CD4-positive, alpha-beta T cell treated with Interferon gamma for 1 hour (primary cell): ENCODE results near the gene CAMTA1.

ENCODE experiments used
- DNase-seq: peaks from one replicate; pipeline ENCODE4 v3.0.0-alpha.2; 2020

CAMTA1 gene

DNA sequence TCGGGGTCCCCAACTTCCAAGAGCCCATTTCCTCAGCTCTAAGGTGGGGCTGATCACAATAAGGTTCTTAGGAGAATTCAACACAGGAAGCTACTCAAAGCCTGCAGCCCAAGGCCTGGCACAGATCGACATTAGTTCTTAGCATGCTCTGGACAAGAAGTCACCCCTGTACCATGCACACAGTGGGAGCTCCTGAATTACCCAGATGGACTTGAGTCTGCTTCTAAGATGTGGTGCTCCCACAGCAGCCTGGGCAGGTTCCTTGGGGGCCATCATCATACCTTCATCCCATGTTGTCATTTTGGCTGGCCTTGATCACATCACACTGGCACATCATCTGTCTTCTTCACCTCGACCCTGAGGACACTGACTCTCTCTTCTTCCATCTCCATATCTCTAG is 832.6 kb downstream of the CAMTA1 start:
- DNase-seq: no peak

DNA sequence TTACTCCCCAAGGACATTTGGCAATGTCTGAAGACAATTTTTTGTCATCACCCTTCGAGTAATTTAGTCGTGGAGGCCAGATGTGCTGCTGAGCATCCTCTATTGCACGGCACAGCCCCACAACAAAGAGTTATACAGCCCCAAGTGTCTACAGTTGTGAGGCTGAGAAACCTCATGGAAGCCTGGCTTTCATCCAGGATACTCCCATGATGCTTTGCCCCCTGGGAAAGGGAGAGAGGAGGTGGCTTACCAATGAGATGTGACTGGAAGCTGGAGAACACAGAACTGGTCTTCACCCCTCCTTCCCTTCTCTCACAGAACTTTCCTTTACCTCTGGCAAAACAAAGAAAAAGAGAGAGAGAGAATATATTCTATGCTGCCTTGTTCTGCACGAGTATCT is 834.9 kb downstream of the CAMTA1 start:
- DNase-seq: no peak

DNA sequence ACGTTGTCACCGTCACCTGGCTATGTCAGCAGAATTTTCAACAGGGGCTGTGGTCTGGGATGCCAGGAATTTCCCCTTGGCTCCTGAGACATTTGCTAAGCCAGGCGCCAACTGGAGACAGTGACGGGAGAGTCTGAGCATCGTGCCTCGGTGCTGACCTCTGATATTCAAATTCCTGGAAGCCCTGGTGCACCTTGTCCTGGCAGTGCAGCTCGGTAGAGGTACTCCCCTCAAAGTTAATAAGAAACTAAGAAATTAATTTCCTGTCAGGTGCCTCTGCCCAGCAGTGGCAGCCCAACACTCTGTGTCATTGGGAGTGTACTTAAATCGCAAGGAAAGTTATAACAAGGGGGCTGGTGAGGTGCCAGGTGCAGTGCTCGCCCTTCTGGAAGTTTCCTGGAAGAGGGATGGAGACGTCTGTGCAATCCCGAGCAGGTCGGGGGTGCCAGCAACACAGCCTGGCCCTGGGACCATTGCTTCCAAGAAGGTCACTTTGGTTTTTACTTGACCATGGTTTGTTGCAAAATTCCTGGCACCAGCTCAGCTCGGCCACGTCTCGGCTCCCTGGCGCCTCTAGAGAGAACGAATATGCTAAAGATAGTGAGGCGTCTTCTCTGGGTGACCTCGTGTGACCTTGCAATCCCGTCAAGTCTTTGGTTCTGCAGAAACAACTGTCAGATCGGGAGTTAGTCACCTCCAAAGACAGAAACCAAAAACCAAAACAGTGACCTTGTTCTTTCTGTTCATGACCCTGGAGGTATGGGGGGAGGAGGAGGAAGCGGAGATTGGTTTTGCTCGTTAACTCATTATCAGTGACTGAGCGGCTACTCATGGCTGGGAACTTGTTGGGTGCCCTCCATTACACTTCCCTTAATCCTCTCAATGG is 836.3 kb downstream of the CAMTA1 start:
- no peak for DNase-seq

DNA sequence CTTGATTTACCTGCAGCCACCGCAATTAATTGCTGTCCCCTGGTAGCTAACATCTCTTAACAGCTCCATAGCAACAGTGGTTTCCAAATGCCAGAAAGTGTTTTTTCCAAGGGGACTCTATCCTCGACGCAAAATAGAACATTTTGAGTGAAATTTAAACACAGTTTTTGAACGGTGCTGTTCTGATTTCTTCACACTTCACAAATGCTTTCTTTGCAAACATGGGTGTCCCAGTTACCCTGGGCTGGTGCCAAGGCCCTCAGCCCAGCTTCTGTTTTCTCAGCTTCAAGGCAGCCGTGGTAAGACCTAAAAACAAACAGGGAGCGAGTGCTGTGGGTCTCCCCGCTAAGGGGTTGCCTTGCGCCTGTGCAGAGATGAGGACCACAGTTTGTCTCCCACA is 838.6 kb downstream of the CAMTA1 start:
- no peak for DNase-seq

DNA sequence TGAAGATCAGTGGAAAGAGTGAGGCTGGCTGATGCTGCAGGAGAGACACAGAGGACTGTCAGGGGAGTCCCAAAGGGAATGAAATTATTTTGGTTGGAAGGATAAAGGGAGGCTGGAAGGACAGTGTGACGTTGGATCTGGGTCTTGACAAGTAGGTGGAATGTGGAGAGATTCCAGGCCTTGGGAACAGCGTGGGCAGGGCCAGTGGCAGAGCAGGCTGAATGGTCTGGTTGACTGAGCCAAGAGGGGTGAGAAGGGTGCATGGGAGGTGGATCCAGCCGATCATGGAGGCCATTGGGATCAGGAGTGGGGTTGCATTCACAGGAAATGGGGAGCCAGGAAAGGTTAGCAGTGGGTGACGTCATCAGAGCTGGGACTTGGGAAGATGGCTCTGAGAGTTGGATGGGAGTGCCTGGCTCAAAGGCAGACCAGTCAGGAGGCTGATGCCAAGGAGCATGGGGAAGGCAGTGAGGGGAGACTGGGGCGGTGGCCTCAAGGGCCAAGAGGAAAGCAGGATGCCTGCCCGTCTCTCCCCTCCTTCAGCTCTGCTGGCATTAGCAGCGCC is 839.6 kb downstream of the CAMTA1 start:
- no peak for DNase-seq

DNA sequence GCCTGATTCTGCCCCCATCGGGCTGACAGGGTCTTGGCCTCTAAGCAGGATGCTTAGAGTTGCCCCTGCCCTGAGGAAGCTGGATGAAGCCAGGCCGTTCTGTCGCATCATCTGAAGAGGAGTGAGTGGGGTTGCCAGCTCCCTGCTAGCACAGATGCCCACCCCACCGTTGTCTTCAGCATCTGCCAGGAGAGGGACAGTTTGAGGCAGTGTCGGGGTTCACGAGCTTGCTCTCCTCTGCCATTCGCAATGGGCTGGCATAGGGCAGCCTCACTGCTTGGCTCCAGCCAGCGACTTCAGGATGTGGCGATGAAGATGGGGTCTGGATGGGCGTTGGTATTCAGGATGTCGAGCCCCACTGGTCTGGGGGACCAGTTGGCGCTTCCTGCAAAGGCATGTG is 840.1 kb downstream of the CAMTA1 start:
- no peak for DNase-seq

DNA sequence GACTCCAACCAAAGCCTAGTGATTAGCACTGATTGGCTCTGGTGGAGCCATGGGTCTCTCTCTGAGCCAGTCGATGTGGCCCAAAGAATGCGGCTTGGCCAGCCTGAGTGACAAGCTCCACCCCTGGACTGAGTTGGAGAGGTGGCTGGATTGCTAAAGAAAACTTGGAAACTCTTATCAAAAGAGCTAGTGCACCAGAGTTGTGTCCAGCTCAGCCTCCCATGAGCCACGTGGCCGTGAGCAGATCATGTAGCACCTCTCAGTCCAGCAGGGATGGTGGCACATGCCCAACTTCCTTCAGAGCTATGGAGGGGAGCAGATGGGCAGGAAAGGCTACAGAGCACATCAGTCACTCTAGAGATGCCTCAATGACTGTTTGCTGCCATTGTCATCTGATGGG is 843.0 kb downstream of the CAMTA1 start:
- DNase-seq: no peak

DNA sequence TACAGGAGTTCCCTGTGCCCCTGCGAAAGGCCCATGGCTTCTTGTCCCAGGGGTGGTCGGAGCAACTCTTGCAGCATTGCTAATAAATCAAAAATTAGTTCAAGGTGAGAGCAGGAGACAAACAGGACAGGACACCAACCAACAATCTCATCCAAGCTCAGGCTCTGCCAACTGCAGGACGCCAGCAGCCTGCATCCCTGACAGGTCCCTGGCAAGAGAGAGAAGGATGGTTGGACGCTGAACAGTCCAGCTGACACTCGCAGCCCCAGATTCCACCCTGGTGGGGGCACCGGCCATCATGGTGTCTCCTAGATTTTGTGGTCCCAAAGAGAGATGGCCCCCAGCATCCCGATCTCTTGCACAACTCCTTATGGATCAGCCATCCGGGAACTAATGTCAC is 843.8 kb downstream of the CAMTA1 start:
- DNase-seq: no peak

DNA sequence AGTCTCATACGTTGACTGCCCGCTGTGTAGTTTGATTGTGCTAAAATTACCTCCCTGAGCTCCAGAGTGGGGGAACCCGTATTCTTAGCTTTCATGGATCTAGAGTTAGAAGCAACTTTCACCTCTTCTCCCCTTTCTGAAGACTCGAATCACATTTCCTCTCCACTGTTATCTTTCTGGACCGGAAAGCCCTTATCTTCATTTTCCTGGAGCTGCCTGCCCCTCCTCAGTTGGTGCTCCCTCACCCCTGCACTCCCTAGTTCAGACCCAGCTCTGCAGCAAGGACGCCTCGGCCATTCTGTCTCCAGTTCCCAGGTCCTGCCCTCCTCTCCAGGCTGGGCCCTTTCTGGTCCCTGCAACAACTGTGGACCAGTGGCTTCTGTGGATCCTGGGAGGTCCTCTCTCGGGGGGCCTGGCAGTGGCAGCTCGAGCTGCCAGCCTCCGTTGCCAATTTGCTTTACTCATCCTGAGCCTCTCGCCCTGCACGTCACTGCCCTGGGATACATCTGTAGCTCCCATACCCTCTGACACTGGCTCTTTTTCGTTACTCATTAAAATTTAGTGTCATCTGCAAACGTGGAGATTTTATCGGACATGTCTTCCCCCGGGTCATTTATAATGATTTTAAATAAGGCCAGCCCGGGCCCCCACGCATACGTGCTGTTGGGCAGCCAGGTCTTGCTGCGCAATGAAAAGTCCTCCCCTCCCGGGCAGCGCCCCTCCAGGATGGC is 844.4 kb downstream of the CAMTA1 start:
- no peak for DNase-seq

DNA sequence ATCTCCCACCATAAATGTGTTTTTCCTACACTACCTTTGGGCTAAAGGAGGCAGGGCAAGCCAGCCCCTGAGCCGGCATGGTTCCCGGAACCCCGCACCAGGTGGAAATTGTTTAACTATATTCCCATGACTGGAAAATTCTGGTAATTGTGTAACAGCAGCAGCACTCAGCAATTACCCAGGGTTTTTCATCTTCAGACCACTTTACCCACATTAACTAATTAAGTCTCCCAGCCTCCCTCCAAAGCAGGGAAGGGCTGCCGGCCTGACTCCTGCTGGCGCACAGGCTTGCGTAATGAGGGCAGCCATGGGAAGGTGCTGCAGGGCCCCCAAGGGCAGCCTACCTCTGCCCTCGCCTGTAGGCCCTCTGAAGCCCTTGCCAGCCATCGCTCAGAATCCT is 845.1 kb downstream of the CAMTA1 start:
- no peak for DNase-seq

DNA sequence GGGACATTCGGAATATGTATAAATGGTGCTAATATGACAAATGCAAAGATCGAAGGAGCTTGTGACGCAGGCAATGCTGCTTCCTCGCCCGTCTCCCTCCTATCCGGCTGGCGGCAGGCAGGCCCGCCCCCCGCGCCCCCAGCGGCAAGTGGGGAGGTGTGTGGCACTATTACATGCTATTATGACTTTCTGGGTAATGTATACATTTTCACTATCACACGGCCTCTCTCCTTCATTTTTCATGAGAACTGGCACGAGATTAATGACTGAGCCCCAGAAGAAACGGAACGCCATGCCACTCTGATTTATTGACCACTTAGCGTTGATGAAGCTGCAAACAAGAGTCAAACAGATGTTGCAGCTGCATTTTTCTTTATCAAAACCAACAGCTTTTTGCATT is 846.9 kb downstream of the CAMTA1 start:
- DNase-seq: no peak

DNA sequence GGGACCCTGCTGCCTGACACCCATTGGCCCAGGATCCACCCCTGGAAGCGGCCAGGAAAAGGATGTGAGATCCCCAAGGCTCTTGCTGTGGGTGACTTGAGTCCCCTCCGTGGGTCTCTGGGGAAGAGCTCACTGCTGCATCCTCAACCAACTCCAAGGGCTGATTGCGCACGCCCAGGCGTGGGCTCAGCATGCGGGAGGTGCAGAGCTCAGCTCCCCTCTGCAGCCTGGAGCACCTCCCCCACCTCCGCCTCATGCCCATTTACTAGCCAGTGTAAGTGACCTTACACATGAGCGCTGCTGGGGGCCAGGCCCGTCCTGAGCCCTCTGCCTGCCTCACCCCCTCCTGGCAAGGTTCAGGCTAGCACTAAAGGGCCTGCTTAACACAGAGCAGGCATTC is 847.4 kb downstream of the CAMTA1 start:
- DNase-seq: no peak

DNA sequence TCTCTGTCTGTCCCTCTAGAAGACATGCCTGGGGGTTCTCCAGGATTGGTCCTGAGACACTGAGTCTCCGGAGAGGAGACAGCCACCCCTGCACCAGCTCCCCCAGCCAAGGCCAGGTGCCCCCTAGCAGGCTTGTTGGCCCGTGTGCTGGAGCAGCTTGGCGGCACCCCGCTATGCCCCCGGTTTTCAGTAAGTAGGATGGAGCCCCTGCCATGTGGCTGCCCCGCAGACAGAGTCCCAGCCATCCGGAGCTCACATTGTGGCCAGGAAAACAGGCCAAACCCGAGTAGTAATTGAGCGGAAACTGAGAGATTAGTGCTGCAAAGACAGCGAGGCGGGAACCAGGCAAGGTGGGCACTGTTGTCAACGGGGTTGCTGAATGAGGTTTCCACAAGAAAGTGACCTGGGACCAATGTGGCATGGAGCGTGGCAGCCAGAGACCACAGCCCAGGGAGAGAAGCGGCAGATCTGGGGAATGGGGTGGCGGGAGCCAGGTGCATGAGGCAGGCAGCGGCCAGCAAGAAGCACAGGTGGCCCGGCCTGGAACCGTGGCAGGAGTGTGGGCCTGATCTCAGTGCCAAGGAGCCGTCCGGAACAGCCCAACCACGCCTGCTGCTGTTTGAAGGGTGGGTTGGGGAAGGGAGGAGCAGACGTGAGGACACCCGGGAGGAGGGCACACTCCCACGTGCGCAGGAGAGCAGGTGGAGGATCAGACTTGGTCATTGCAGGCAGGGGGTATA is 848.4 kb downstream of the CAMTA1 start:
- no peak for DNase-seq

DNA sequence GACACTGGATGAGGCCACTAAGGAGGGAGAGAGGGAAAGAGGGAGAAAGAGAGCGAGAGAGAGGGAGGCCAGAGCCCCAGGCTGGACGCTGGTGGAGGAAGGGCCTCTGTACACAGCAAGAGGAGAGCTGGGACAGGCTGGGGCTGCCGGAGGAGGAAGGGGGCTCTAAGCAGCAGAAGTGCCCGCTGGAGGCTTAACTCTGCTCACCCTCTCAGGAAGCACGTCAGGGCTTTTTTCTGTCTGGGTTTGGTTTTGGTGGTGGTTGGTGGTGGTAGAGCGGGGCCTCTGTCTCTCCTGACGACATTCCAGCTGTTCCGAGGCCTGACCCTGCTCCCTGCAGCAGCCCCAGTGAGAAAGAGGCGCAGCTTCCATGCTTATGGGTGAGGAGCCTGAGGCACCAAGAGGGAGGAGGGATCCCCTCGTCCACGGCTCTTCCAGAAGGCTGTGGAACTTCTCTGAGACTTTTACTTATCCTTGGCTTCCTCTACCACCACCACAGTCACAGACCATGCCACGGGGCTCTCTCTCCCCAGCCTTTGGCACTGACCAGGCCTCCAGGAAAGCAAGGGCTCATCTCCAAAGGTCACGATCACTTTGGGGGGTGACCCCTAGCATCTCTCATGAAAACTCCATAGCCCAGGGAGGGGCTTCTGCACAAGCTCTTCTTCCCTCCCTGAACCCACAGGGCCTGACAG is 849.4 kb downstream of the CAMTA1 start:
- no peak for DNase-seq

DNA sequence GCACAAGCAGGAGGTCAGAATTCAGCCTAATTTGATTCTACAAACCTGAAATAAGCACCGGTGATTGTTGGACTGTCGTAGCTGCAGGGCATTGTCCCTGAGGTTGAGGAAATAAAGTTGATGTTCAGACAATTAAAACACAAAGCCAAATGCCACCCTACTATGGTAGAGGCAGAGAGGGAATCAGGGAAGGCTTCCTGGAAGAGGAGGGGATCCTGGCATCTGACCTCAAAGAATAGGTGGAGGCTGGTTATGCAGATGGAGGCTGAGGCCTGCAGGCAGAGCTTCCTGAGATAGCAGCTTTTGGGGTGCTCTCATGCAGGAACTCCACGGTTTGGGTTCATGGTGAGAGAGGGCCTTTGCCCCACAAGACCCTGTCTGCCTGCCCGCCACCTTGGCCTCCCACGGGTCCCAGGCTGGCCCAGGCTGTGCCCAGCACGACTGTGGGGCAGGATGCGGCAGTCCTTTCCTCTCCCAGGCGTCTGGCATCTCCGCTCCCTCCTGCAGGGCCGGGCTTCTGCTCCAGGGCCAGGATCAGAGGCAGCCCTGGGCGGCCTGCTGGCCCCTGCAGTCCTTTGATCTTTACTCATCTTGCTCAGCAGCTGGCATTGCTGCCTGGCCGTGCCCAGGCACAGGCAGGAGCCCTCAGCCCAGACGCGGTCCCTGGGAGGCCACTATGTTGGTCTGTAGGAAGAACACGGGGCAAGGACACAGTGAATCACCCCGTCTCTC is 851.7 kb downstream of the CAMTA1 start:
- no peak for DNase-seq

DNA sequence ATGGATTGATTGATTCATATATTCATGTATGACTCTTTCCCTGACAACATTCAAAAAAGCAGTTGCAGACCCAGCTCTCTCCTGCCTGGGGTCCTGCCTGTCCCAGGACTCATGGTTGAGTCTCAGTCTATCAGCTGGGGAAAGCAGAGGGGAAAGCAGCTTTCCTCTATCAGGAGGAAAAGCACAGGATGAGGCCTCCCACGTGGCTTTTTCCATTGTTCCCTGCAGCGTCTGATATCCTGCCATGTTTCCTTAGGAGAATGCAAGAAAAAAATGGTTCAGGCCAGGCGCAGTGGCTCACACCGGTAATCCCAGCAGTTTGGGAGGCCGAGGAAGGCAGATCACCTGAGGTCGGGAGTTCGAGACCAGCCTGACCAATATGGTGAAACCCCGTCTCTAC is 852.8 kb downstream of the CAMTA1 start:
- DNase-seq: no peak

DNA sequence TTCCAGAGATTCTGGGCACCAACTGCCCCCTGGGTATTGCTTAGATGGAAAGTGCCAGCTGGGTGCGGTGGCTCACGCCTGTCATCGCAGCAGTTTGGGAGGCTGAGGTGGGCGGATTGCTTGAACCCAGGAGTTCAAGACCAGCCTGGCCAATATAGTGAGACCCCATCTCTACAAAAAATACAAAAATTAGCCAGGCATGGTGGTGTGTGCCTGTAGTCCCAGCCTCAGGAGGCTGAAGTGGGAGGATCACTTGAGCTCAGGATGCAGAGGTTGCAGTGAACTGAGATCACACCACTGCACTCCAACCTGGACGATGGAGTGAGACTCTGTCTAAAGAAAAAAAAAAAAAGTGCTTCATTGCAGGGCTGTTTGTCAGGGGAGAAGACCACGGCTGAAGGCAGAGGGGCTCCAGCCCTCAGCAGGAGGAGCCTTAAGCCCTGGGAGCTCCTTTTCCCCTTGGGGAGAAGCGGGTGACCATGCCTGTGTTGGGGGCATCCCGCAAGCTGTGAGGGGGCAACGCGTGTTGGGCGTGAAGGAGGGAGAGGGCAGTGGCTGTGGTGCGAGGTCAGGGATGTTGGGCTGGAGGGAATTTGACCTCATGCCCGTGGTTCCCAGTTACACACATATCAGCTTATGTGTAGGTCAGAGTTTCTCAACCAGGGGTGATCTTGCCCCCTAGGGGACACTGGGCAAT is 854.3 kb downstream of the CAMTA1 start:
- DNase-seq: no peak

DNA sequence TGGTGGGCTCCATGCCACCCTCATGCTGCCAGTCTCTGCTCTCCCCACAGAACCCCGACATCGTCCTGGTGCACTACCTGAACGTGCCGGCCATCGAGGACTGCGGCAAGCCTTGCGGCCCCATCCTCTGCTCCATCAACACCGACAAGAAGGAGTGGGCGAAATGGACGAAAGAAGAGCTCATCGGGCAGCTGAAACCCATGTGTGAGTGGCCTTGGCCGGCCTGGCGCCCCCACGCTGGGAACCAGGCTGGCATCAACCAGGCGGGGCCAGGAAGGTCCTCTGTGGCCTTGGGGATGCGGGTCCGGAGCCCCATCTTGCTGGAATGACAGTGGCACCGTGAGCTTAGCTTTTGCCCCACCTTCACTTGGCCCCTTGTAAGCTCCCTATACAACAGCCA is 855.1 kb downstream of the CAMTA1 start:
- no peak for DNase-seq

DNA sequence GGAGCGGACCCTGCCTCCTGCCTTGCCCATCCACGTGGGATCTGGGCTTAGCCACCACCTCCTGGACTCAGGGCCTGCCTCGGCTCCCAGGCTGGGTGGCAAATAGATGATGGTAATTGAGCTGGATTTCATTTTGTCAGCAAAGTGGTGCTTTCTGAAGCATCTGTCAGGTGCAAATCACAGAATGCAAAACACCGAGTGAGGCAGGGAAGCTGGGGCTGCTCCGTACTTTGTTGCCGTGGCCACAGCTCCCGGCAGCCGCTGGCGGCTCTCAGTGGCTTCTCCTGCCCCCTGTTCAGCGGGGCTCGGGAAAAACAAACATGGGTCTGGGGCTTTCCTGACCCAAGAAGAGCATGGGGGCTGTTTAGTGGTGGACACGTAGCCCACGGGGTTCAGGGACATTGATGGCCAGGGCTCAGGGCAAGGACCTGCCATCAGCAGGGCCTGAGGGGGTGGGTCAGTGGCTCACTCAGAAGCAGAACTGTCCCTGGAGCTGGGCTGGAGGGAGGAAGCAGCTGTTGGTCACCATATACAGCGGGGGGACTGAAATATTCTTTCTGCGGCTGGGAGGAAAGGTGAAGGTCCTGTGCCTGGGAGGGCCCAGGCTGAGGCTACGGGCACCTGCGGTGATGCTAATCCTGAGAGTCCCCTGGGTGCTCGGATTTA is 855.8 kb downstream of the CAMTA1 start:
- DNase-seq: no peak

DNA sequence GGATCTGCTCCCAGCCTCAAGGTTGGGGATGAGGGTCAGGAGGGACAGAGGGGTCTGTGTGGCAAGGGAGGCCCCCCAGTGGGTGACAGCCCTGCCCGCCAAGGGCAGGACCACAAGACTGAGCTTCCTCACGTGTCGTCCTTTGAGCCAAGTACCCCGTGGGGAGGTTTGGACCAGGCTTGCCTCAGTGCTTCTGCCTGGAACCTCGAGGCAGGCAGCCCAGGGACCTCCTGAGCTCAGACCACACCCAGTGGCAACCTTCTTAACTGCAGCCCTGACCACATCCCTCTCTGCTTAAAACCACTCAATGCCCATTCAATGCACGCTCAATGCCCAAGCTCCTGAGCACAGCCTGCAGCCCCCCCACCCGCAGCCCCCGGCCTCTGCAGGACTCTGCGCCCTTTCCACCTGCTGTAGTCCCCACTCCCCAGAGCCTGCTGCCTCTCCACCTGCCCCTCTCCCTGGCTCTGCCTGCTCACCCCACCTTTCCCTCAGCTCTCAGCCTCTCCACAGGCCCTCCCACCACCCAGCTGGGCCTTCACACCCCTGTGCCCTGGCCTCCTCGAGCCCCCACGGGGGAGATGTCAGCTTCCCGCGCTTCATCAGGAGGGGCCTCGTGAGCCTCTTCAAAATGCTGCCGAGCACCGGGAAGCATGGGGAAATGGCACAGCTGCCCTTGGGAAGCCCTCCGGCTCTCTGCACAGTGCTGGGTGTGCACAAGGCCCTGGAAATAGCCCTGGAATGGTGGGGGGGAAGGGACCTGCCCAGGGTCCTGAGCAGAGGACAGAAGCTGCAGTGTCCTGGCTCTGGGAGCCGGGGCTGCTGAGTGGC is 856.5 kb downstream of the CAMTA1 start:
- DNase-seq: no peak
